NB4 (cell line): ENCODE results near the gene AGBL4.

Experiments
- CTCF ChIP-seq: IDR thresholded peaks from one replicate; pipeline ENCODE4 v1.5.1; 2012; ENCODE audit warnings: low read depth, low read length
- MYC ChIP-seq: IDR thresholded peaks from 2 replicates; pipeline ENCODE4 v1.6.1; 2011; ENCODE audit warnings: low read depth, low read length
- POLR2A ChIP-seq: IDR thresholded peaks from 2 replicates; pipeline ENCODE4 v1.6.1; 2011; ENCODE audit warnings: mild to moderate bottlenecking; ENCODE audit not compliant: insufficient read length; ENCODE audit errors: extremely low read depth

DNA sequence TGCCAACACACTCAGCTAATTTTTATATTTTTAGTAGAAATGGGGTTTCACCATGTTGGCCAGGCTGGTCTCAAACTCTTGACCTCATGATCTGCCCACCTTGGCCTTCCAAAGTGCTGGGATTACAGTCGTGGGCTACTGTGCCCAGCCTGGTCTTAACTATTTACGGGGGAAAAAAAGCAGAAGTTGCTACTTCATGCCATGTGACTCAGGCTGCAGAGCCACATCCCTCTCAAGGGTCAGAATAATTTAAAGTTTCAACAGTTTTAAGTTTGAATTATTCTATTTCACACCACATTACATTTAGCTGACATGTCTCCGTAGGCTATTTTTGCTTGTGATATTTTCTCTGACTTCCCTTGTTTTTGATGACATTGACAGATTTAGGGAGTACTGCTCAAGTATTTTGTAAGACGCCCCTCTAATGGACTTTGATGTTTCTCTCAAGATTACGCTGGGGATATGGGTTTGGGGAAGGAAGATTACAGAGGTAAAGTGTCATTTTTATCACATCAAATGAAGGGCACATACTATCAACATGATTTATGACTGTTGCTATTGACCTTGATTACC is 14.6 kb upstream of the AGBL4 start:
- no peak for TF ChIP-seq CTCF
- TF ChIP-seq POLR2A: no peak
- TF ChIP-seq MYC: no peak
